ENCODE data around the gene HRAS. TPM values are rescaled to one million over a fixed set of nuclear protein-coding genes. Genes with fewer than 3 reads are reported as not detected.
A peak's percentile ranks its signal among the peaks of the same experiment; 100 is the strongest.

Gene HRAS
- total and polyA plus RNA-seq, 10 of the 15 experiments (the other 5 are each of a cell fraction or from before 2014, with no cell fraction given) = 2.8 to 72.4 (median 31.7) TPM

DNA sequence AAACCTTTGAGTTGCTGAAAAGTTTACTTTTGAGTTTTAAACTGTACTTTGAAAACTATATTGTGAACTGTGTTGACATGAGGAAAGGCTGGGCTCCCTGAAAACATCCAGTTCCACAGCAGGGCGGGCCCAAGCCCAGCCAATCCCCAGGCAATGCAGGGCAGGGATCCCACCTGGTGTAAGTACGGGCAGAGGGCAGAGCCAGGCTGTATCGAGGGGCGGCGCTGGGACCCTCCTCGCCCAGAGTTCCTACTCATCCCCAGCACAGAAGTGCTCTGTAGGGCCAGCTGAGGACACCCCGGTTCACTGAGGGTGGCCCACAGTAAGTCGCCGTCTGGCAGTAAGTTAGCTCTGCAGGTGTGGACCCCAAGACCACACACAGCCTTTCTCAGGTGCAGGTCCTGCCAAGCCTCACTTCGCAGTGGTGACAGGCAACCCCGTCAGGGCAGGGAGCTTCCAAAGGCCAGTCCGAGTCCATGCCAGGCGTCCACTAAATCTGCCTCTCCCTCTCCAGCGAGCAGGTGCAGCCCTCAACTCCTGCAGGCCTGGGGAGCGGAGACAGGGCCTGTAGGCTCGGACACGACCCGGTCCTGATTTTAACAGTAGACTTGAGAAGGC lies 31.7 kb upstream of the HRAS start (continued):
- TF ChIP-seq, protein P1, sequence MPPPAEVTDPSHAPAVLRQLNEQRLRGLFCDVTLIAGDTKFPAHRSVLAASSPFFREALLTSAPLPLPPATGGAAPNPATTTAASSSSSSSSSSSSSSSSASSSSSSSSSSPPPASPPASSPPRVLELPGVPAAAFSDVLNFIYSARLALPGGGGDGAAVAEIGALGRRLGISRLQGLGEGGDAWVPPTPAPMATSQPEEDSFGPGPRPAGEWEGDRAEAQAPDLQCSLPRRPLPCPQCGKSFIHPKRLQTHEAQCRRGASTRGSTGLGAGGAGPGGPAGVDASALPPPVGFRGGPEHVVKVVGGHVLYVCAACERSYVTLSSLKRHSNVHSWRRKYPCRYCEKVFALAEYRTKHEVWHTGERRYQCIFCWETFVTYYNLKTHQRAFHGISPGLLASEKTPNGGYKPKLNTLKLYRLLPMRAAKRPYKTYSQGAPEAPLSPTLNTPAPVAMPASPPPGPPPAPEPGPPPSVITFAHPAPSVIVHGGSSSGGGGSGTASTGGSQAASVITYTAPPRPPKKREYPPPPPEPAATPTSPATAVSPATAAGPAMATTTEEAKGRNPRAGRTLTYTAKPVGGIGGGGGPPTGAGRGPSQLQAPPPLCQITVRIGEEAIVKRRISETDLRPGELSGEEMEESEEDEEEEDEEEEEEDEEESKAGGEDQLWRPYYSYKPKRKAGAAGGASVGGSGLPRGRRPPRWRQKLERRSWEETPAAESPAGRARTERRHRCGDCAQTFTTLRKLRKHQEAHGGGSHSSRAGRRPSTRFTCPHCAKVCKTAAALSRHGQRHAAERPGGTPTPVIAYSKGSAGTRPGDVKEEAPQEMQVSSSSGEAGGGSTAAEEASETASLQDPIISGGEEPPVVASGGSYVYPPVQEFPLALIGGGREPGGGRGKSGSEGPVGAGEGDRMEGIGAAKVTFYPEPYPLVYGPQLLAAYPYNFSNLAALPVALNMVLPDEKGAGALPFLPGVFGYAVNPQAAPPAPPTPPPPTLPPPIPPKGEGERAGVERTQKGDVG (CRISPR knock-in tag; IDR thresholded peaks at IDR 0.05) = no peak

DNA sequence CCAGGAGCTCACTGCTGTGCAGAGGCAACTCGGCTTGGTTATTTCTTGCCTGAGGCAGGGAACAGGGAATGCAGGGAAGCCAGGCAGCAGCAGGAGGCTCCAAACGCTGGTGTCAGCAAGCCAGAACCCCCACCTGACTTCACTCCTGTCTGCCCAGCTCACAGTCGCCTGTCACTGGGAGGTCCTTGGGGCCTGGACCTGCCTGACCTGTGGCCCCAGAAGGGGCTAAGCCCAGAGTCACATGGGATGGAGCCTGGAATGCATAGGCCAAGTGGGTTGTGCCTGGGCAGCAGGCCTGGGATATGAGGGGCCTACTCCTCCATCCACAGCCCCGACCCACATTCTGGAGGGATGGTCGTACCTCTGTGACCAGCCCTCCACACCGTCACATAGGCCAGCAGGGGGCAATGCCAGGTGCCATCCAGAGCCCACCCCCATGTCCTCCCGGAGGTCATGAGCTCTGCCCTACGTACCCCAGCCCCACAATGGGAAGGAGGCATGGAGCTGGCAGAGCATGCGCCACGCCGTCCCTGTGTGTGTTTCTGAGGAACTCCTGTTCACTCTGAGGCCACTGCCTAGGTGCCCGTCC lies 30.6 kb upstream of the HRAS start:
- TF ChIP-seq BACH1 (IDR thresholded peaks at IDR 0.05; ENCODE audit: borderline replicate concordance) (0 out of 2 replicates have a peak, but pooled peaks have one; percentile 11), SRF (IDR thresholded peaks at IDR 0.05; ENCODE audit: low read depth in 2 of 2, low read length in 2 of 2) (no peak; a peak in 1 of 4 replicates)
- TF ChIP-seq, protein P2, sequence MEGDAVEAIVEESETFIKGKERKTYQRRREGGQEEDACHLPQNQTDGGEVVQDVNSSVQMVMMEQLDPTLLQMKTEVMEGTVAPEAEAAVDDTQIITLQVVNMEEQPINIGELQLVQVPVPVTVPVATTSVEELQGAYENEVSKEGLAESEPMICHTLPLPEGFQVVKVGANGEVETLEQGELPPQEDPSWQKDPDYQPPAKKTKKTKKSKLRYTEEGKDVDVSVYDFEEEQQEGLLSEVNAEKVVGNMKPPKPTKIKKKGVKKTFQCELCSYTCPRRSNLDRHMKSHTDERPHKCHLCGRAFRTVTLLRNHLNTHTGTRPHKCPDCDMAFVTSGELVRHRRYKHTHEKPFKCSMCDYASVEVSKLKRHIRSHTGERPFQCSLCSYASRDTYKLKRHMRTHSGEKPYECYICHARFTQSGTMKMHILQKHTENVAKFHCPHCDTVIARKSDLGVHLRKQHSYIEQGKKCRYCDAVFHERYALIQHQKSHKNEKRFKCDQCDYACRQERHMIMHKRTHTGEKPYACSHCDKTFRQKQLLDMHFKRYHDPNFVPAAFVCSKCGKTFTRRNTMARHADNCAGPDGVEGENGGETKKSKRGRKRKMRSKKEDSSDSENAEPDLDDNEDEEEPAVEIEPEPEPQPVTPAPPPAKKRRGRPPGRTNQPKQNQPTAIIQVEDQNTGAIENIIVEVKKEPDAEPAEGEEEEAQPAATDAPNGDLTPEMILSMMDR (IDR thresholded peaks at IDR 0.05 in 2 of 3, conservative IDR thresholded peaks at IDR 0.05 in 1 of 3; ENCODE audit: control insufficient read depth in 2 of 3, extremely low read depth in 1 of 3, insufficient read depth in 1 of 3, low read depth in 3 of 3, low read length in 3 of 3) = peak in 1 of 3 experiments; percentile 5; a peak in 2 of 6 replicates
- Histone ChIP-seq H3K4me1 (ENCODE audit: control insufficient read depth, insufficient read depth, low read length) (peaks cover 13% of the 10 kb centered on the region), H3K27ac (ENCODE audit: control insufficient read depth, insufficient read depth) (no peak overlapping the region), H3K36me3 (ENCODE audit: control insufficient read depth in 2 of 2, insufficient read depth in 2 of 2, low read length in 1 of 2) (peaks cover 0 to 4% of the 10 kb centered on the region in 2 experiments; a peak in 1 of 4 replicates), H3K27me3 (replicated peaks in 1 of 2; ENCODE audit: control insufficient read depth in 2 of 2, insufficient read depth in 2 of 2, low read length in 1 of 2) (no peaks in the 10 kb centered on the region), H2AFZ (ENCODE audit: control insufficient read depth, low read depth, low read length) (no peak overlapping the region), H3K4me3 (0 out of 2 replicates have a peak overlapping the region, but pooled peaks have one; percentile 97), H3K79me2 (ENCODE audit: control insufficient read depth, insufficient read depth, low read length) (peaks cover 32% of the 10 kb centered on the region), H3K9me3 (replicated peaks; ENCODE audit: control insufficient read depth, insufficient read depth, low read length) (no peaks in the 10 kb centered on the region), H4K20me1 (ENCODE audit: control insufficient read depth, insufficient read depth) (no peaks in the 10 kb centered on the region), H3K9ac (ENCODE audit: control insufficient read depth, insufficient read depth, low read length) (no peak overlapping the region), H3K4me2 (ENCODE audit: control insufficient read depth, insufficient read depth) (peak overlapping the region; percentile 86; the same call in 1 of the 2 replicates)
- ChIA-PET SMC1A (ENCODE audit: uncharacterized antibody, unreplicated experiment) (no interaction called here), POLR2A (interaction anchor here (0.6 to 1.5 kb wide), 3 partner anchors 10 to 100 kb away, joined by 3 to 13 read pairs (median 5); partner anchors contain the start of gene PHRF1), RAD21 (ENCODE audit: unreplicated experiment) (interaction anchor here (1.1 kb wide), 1 partner anchor 157 kb away, joined by 3 read pairs; no protein-coding TSS in a partner anchor), CTCF (interaction anchor here (1.1 to 2.3 kb wide), 2 partner anchors 9 to 157 kb away, joined by 3 to 8 read pairs; no protein-coding TSS in a partner anchor)
- WGBS (ENCODE audit: insufficient coverage, insufficient replicate concordance, low lambda C conversion rate, missing lambda C conversion rate) = 76% methylated on average over 12 of the region's 12 CpGs
- DNase-seq (ENCODE audit: low read depth, low spot score) (no peak), FAIRE-seq (no peak), ATAC-seq (no peak)
- intact Hi-C loops (cut with micrococcal nuclease; ENCODE audit: unreplicated experiment) = no loop called here
- BruUV-seq (replicated peaks) = no TSS peak
- in situ Hi-C loops (cut with MboI) = no loop called here
